ENCODE results near the gene PRICKLE3.
"Not testable (repeated sequence)": the region's sequence is repeated elsewhere in the genome, so short reads cannot be mapped to it uniquely, and the experiment has no call there.

PRICKLE3 gene

GRCh38 chrX:49155900-49156837 lies 30.0 kb downstream of the PRICKLE3 start:
- DNase-seq: peak; percentile 43 to 84 (median 68)

GRCh38 chrX:49155243-49155899 lies 30.8 kb downstream of the PRICKLE3 start:
- DNase-seq: no peak

GRCh38 chrX:49153467-49153866 lies 32.7 kb downstream of the PRICKLE3 start:
- no peak for DNase-seq

- not testable (repeated sequence) for DNase-seq
Measured at GRCh38 chrX:49149291-49149690, 36.9 kb downstream of the PRICKLE3 start.

- not testable (repeated sequence) for DNase-seq
Measured at GRCh38 chrX:49148390-49149100, 37.6 kb downstream of the PRICKLE3 start.

GRCh38 chrX:49147936-49148335 lies 38.2 kb downstream of the PRICKLE3 start:
- no peak for DNase-seq

- DNase-seq: no peak
Measured at GRCh38 chrX:49147282-49147681, 38.9 kb downstream of the PRICKLE3 start.

GRCh38 chrX:49143154-49143553 lies 43.0 kb downstream of the PRICKLE3 start:
- DNase-seq: not testable (repeated sequence)

GRCh38 chrX:49142264-49142663 lies 43.9 kb downstream of the PRICKLE3 start:
- not testable (repeated sequence) for DNase-seq

- no peak for DNase-seq
Measured at GRCh38 chrX:49139713-49140112, 46.5 kb downstream of the PRICKLE3 start.

- DNase-seq: no peak
Measured at GRCh38 chrX:49137492-49137891, 48.7 kb downstream of the PRICKLE3 start.

GRCh38 chrX:49133759-49134158 lies 52.4 kb downstream of the PRICKLE3 start:
- no peak for DNase-seq

GRCh38 chrX:49132275-49132674 lies 53.9 kb downstream of the PRICKLE3 start:
- not testable (repeated sequence) for DNase-seq

GRCh38 chrX:49129427-49129826 lies 56.7 kb downstream of the PRICKLE3 start:
- DNase-seq: no peak

GRCh38 chrX:49127742-49128258 lies 58.4 kb downstream of the PRICKLE3 start:
- DNase-seq: not testable (repeated sequence)

Data from activated naive CD4-positive, alpha-beta T cell (primary cell).